Stomach (tissue), 9 donors: ENCODE measurements around the gene CELSR3. TPM values are rescaled to one million over a fixed set of nuclear protein-coding genes. Genes with fewer than 3 reads are reported as not detected.

Source experiments
- DNase-seq, 2 donors: peaks; one replicate each; pipeline versions ENCODE4 v3.0.0 to v3.0.0-alpha.2; 2013 to 2019
- H3K27ac ChIP-seq, 5 donors: fragments of 200-600 bp in 4 of 5; sonication (generic) in 4 of 5; one replicate each; pipeline ENCODE4 v1.5.1; 2013 to 2019; ENCODE audit warnings: mild to moderate bottlenecking in 1 of 5, moderate library complexity in 1 of 5
- H3K27me3 ChIP-seq, 3 donors: fragments of 200-600 bp; sonication (generic); one replicate each; pipeline ENCODE4 v1.5.1; 2017 to 2019; ENCODE audit warnings: mixed run types in 1 of 3
- H3K36me3 ChIP-seq, 4 donors: fragments of 200-600 bp; sonication (generic); 1 replicate in 3 of 4; 2 replicates in 1 of 4; pipeline ENCODE4 v1.5.1; 2016 to 2019
- H3K4me1 ChIP-seq, 4 donors: fragments of 200-600 bp; sonication (generic); one replicate each; pipeline ENCODE4 v1.5.1; 2016 to 2019
- H3K4me3 ChIP-seq, 4 donors: fragments of 200-600 bp; sonication (generic) in 3 of 4; one replicate each; pipeline ENCODE4 v1.5.1; 2016 to 2019; ENCODE audit warnings: mild to moderate bottlenecking in 1 of 4
- H3K9me3 ChIP-seq, 4 donors: fragments of 200-600 bp; sonication (generic); one replicate each; pipeline ENCODE4 v1.5.1; 2016 to 2019
- CTCF ChIP-seq, 7 experiments: fragments of 450-650 bp in 4 of 7; fragments of 200-600 bp in 3 of 7; sonication (generic) in 3 of 7; IDR thresholded peaks; one replicate each; pipeline ENCODE4 v1.5.1; 2016 to 2019; ENCODE audit warnings: antibody characterized with exemption in 7 of 7, control low read depth in 2 of 7, mild to moderate bottlenecking in 1 of 7
- EP300 ChIP-seq: sonication (generic); formaldehyde crosslinking; IDR thresholded peaks from one replicate; pipeline ENCODE4 v1.6.1; 2017; ENCODE audit warnings: antibody characterized with exemption
- POLR2A ChIP-seq, 4 donors: fragments of 450-650 bp; IDR thresholded peaks; one replicate each; pipeline ENCODE4 v1.6.1; 2016; ENCODE audit warnings: antibody characterized with exemption in 4 of 4, control low read depth in 2 of 4, mild to moderate bottlenecking in 1 of 4, moderate library complexity in 1 of 4
- POLR2AphosphoS5 ChIP-seq, 3 donors: sonication (generic); formaldehyde crosslinking; IDR thresholded peaks; one replicate each; pipeline ENCODE4 v1.6.1; 2016; ENCODE audit warnings: antibody characterized with exemption in 3 of 3
- WGBS, 5 donors: extraction: QIAGEN DNeasy Blood & Tissue Kit in 3 of 5; methylation state at CpG; one replicate each; pipeline versions ENCODE4 v1.1.5 to v1.1.7; 2013 to 2018; 5-methylcytosine and 5-hydroxymethylcytosine counted together
- intact Hi-C: fragments of 100-400 bp; cut with DNase I; formaldehyde crosslinking; loops from one replicate; pipeline ENCODE4 v1.15.1; 2023; ENCODE audit warnings: low total_unique reads
- polyA plus RNA-seq, 3 donors: library from polyadenylated mRNA; stranded (reverse); fragments of 200-250 nt; gene quantifications; one replicate each; pipeline ENCODE4 v1.2.3, GENCODE V29; 2013
- total RNA-seq, 5 donors: library from RNA; depleted of rRNA; stranded (reverse); fragments of >200 nt; gene quantifications; one replicate each; pipeline versions ENCODE4 v1.1.0 to v1.2.3, GENCODE V29; 2014 to 2016
- donor health status: healthy with polysubstance abuse.
- donor health status: Bipolar disorder and iron deficiency.
- donor health status: healthy.

CELSR3 gene
- total and polyA plus RNA-seq, 8 donors, result 0.15 to 2.3 (median 1.5) TPM; not detected in 1

- H3K27ac ChIP-seq, result no peak overlapping the region
- H3K4me3 ChIP-seq, result no peak overlapping the region
- H3K4me1 ChIP-seq, result no peaks in the 10 kb centered on the region
- TF ChIP-seq CTCF (IDR thresholded peaks at IDR 0.05), result no peak
- no peak for TF ChIP-seq POLR2AphosphoS5 (IDR thresholded peaks at IDR 0.05)
- no peak for TF ChIP-seq POLR2A (IDR thresholded peaks at IDR 0.05)
- TF ChIP-seq EP300, result no peak
- H3K9me3 ChIP-seq, result no peaks in the 10 kb centered on the region
- WGBS, 5 donors, result 92 to 96% (median 94%) methylated on average over 9 to 12 of the region's 12 CpGs
- intact Hi-C loops, result no loop called here
- no peaks in the 10 kb centered on the region for H3K36me3 ChIP-seq
- no peaks in the 10 kb centered on the region for H3K27me3 ChIP-seq
- DNase-seq, result no peak
These were observed 20.1 kb downstream of the CELSR3 start for GRCh38 chr3:48642605-48643004.

- no peak for DNase-seq
- Histone ChIP-seq H3K9me3 (no peaks in the 10 kb centered on the region), H3K27ac (no peak overlapping the region), H3K27me3 (no peaks in the 10 kb centered on the region), H3K36me3 (no peaks in the 10 kb centered on the region), H3K4me3 (no peak overlapping the region), H3K4me1 (peaks cover 3 to 5% (median 4%) of the 10 kb centered on the region in 4 donors)
- intact Hi-C loops, result no loop called here
- TF ChIP-seq POLR2A (IDR thresholded peaks at IDR 0.05) (no peak), EP300 (no peak), POLR2AphosphoS5 (IDR thresholded peaks at IDR 0.05) (no peak), CTCF (IDR thresholded peaks at IDR 0.05) (no peak)
- 94 to 100% (median 97%) methylated on average over 1 to 3 of the region's 3 CpGs for WGBS, 5 donors
These were observed 21.3 kb downstream of the CELSR3 start for GRCh38 chr3:48641396-48641795.

GRCh38 chr3:48639944-48640606 lies 22.6 kb downstream of the CELSR3 start:
- DNase-seq, result no peak
- Histone ChIP-seq H3K36me3 (no peaks in the 10 kb centered on the region), H3K9me3 (no peaks in the 10 kb centered on the region), H3K4me3 (no peak overlapping the region), H3K27ac (no peak overlapping the region), H3K27me3 (no peaks in the 10 kb centered on the region), H3K4me1 (peaks cover 11 to 13% (median 12%) of the 10 kb centered on the region in 4 donors)
- intact Hi-C loops, result no loop called here
- TF ChIP-seq EP300 (no peak), CTCF (IDR thresholded peaks at IDR 0.05) (no peak), POLR2A (IDR thresholded peaks at IDR 0.05) (no peak), POLR2AphosphoS5 (IDR thresholded peaks at IDR 0.05) (no peak)
- WGBS, 5 donors, result 85 to 92% (median 87%) methylated on average over 29 to 38 of the region's 38 CpGs

- peaks cover 22 to 35% (median 26%) of the 10 kb centered on the region in 4 donors for H3K4me1 ChIP-seq
- DNase-seq, result no peak
- WGBS, 5 donors, result 62 to 73% (median 65%) methylated on average over 4 to 6 of the region's 6 CpGs
These were observed 25.4 kb downstream of the CELSR3 start for GRCh38 chr3:48637305-48637704.

More at GRCh38 chr3:48637305-48637704, 25.4 kb downstream of the CELSR3 start:
- Histone ChIP-seq H3K36me3 (peaks cover 0 to 11% (median 11%) of the 10 kb centered on the region in 4 donors), H3K27ac (no peak overlapping the region), H3K9me3 (no peaks in the 10 kb centered on the region), H3K27me3 (no peaks in the 10 kb centered on the region), H3K4me3 (no peak overlapping the region)
- intact Hi-C loops, result no loop called here
- TF ChIP-seq EP300, result no peak
- TF ChIP-seq POLR2A (IDR thresholded peaks at IDR 0.05), result no peak
- no peak for TF ChIP-seq POLR2AphosphoS5 (IDR thresholded peaks at IDR 0.05)
- TF ChIP-seq CTCF (IDR thresholded peaks at IDR 0.05), result no peak
